Measurements from ENCODE around the gene RAB3GAP2.
"Not testable (repeated sequence)": the region's sequence is repeated elsewhere in the genome, so short reads cannot be mapped to it uniquely, and the experiment has no call there.

The RAB3GAP2 gene, protein sequence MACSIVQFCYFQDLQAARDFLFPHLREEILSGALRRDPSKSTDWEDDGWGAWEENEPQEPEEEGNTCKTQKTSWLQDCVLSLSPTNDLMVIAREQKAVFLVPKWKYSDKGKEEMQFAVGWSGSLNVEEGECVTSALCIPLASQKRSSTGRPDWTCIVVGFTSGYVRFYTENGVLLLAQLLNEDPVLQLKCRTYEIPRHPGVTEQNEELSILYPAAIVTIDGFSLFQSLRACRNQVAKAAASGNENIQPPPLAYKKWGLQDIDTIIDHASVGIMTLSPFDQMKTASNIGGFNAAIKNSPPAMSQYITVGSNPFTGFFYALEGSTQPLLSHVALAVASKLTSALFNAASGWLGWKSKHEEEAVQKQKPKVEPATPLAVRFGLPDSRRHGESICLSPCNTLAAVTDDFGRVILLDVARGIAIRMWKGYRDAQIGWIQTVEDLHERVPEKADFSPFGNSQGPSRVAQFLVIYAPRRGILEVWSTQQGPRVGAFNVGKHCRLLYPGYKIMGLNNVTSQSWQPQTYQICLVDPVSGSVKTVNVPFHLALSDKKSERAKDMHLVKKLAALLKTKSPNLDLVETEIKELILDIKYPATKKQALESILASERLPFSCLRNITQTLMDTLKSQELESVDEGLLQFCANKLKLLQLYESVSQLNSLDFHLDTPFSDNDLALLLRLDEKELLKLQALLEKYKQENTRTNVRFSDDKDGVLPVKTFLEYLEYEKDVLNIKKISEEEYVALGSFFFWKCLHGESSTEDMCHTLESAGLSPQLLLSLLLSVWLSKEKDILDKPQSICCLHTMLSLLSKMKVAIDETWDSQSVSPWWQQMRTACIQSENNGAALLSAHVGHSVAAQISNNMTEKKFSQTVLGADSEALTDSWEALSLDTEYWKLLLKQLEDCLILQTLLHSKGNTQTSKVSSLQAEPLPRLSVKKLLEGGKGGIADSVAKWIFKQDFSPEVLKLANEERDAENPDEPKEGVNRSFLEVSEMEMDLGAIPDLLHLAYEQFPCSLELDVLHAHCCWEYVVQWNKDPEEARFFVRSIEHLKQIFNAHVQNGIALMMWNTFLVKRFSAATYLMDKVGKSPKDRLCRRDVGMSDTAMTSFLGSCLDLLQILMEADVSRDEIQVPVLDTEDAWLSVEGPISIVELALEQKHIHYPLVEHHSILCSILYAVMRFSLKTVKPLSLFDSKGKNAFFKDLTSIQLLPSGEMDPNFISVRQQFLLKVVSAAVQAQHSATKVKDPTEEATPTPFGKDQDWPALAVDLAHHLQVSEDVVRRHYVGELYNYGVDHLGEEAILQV (N-terminal part only)

DNA sequence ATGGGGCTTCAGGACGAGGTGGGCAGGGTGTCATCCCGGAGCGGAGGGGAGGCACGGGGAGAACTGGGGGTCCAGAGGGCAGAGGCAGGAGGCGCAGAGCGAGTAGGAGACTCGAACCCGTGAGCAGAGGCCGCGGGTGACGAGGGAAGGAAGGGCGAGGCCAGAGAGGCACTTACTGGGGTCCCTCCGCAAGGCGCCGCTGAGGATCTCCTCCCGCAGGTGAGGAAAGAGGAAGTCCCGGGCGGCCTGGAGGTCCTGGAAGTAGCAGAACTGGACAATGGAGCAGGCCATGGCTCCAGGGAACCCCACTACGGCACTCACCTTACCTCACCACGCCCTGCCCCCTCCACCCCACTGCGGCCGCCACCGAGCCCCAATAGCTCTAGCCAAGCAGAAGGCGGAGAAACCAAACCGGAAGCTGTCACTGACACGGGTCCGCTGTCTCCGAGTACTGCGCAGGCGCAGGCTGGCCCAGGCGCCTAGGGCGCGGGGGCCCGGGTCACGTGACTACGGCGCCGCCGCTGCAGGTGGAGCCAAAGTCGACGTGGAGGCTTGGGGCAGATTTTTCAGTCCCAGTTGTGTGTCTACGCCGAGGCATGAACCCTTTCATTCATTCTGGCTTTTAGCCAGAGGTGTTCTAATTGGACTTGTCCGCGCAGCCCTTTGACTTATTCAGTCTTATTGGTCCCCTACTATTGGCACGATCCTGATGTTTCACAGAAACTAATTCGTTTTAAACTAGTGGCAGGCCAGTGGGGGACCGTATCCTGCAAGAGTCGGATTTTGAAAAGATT lies at the start of gene RAB3GAP2:
Gene RAB3GAP2 (minus strand): TSS at position 407 of the 794 bp plus-strand sequence. CDS start 116 bp downstream, at position 291.
- DNase-seq (ENCODE audit: low spot score): peak; percentile 97

GRCh38 chr1:220321758-220322157 lies 49.5 kb upstream of the RAB3GAP2 start:
- DNase-seq (ENCODE audit: low spot score): no peak

DNA sequence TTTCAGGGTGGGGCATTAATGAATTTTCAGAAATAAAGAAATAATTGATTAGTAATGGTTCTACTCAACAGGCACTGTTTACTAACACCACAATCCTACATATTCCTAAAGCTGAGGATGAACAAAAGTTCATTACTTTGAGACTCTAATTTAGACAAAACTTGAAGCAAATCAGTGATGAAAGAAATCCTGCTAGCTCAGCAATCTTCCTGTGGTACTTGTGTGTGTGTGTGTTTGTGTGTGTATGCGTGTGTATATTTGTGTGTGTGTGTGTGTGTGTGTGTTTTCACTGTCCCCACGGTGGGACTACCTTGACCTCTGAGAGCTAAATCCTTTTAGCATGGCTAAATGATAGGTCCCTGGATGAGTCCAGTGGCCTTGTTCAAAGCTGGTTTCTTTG lies 48.5 kb upstream of the RAB3GAP2 start:
- no peak for DNase-seq (ENCODE audit: low spot score)

- no peak for DNase-seq (ENCODE audit: low spot score)
These were observed 46.4 kb upstream of the RAB3GAP2 start for GRCh38 chr1:220318673-220319072.

DNA sequence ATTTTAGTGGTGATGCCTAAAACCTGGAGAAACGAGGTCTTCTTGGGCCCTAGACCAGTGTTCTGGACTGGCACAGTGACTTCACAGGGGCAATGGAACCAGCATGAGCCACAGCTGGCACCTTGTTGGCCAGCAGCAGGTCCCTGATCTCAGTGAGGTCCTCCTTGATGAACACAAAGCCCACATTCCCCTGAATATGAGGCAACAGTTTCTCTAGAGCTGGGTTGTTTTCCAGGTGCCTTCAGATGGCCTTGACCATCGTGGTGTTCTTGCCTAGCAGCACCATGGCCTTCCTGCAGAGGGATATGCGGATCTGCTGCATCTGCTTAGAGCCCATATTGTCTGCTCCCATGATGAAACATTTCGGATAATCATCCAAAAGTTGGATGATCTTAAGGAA lies 44.9 kb upstream of the RAB3GAP2 start:
- no peak for DNase-seq (ENCODE audit: low spot score)

DNA sequence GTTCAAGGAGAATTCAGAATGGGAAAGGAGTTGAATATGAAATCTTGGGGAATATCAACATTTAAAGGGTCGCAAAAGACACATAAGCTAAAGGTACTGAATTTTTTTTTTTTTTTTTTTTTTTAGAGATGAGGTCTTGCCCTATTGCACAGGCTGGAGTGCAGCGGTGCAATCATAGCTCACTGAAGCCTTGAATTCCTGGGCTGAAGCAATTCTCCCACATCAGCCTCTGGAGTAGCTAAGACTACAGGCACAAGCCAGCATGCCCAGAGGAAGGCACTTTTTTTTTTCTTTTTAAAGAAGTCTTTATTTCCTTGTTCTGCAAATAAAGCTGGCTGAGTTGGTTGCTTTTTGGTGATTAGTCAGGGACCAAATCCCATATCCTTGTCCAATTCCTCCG lies 44.1 kb upstream of the RAB3GAP2 start:
- DNase-seq (ENCODE audit: low spot score): no peak

DNA sequence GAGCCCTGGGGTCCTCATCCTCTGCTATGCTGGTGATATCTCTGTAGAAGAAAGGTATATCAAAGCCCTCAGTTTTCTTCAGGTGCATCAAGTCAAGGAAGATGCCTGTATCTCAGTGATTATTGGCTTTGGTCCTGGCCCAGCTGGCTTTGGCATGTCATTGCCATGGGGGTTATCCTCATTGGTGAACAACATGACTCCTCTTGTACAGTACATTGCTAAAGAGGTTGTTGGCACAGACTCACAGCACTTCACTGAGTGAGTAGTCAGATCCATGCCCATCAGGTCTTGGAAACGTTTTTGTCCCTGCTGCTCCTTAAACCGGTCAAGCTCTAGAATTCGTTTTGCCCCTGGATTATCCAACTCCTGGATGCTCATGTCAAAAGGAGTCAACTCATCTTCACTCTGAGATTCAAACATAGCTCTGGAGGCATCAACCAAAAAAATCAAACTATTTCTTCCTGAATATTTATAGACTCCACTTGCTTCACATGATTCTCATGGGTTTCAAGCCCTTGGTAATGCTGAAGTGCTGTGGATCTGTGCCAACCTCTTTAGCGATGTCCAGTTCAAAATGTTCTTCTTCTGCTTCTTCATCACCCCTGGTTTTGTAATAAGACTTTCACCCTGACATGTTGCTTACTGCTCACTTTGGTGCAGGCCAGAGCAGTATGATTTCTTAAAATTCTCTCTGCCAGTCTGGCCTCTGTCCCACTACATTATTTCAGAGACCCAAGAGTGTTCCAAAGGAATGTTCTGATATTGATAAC lies 43.0 kb upstream of the RAB3GAP2 start:
- no peak for DNase-seq (ENCODE audit: low spot score)

GRCh38 chr1:220313576-220313975 lies 41.3 kb upstream of the RAB3GAP2 start:
- no peak for DNase-seq (ENCODE audit: low spot score)

DNA sequence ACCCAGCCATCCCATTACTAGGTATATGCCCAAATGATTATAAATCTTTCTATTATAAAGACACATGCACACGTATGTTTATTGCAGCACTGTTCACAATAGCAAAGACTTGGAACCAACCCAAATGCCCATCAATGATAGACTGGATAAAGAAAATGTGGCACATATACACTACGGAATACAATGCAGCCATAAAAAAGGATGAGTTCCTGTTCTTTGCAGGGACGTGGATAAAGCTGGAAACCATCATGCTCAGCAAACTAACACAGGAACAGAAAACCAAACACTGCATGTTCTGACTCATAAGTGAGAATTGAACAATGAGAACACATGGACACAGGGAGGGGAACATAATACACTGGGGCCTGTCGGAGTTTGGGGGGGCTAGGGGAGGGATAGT lies 37.9 kb upstream of the RAB3GAP2 start:
- not testable (repeated sequence) for DNase-seq (ENCODE audit: low spot score)

DNA sequence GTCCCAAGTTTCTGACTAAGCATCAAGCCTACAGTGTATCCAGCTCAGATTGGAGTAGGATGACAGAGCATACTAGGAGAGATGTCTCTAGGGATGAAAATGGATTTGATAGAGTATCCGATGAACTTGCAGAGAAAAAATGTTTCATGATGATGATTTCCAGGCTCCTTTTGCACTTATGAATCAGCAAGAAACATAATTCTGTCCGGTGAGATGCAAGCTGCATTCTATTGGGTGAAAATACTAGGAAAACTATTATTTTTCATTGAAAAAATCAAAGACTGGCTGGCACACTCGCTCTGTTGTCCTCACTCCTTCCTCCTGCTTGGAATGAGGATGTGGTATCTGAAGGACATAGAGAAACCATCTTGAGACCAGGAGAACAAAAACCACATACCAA lies 35.4 kb upstream of the RAB3GAP2 start:
- no peak for DNase-seq (ENCODE audit: low spot score)

- DNase-seq (ENCODE audit: low spot score): no peak
These were observed 34.1 kb upstream of the RAB3GAP2 start for GRCh38 chr1:220306339-220306738.

DNA sequence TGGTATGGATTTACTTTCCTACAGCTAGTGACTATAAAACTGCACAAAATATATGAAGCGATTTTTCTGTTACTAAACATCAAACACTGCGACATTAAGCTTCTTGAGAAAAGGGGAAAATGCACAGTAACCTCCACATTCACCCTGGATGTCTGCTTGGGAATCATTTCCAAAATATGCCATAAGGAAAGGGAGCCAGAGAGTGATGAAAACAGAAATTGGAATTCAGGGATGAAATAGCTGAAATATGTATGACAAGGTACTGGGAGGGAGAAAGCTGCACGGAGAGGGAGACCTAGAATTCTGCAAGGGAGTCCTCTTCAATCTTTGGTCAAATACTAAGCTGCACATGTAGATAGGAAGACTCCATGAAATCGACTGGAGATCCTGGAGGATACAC lies 31.6 kb upstream of the RAB3GAP2 start:
- DNase-seq (ENCODE audit: low spot score): no peak

- no peak for DNase-seq (ENCODE audit: low spot score)
These were observed 29.4 kb upstream of the RAB3GAP2 start for GRCh38 chr1:220301630-220302029.

DNA sequence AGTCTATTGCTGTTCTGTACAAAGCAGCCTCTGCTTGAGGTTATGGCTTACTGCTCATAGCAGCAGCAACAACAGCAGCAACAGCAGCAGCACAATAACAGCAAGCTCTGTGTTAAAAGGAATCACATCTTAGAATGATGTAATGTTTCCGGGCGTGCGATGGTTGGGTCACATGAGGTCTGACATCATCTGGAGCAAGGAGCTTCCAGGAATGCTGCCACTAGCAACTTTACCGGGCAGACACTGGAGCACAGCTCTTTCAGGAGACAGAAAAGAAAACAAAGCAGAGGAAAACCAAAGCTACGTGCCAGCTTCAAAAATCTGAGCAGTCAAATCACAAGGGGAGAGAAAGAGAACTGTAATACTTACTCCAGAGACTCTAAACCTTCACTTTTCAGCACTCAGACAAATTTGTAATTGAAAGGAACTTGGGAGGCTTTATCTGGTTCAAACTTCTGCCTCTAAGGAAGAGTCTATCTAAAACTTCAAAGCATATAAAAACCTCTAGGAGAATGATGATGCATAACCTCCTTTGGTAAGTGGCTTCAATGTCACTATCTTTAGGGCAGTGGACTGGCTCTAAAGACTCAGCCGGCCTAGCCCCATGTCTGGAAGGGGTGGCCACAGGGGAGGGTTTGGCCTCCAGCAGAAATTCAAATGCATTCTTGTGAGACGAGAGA lies 28.3 kb upstream of the RAB3GAP2 start:
- no peak for DNase-seq (ENCODE audit: low spot score)

GRCh38 chr1:220299337-220299736 lies 27.1 kb upstream of the RAB3GAP2 start:
- DNase-seq (ENCODE audit: low spot score): no peak

DNA sequence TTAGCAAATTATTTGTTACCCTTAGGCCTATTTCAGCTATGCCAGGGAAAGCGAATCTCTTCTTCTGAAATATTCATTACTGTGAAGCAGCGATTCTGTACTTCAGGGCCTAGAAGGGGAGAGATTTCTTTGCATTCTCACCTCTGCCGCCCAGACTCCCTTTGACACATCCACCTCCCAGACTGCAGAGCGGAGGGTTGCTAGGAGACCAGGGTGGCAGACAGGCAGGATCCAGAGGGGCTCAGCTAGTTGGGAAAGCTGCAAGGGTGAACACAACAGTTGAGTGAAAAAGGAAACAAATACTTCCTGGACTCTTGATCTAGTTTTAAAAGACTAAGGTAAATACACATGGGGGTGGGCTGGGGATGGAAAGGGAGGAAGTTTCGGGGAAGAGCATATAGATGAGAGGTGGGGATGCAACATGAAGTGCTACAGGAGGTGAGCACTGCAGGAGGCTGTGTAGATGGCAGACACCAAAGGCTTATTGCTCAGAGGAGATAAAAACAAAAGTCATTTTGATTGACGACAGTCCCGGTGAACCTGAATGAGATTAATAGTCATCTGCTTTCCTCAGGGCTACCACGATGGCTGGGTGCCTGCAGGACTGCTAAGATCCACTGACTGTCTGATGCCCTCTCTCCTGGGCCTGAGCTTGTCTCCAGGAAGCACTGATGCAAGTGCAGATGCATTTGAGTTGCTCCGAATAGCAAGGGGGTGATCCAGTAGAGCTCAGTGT lies 26.4 kb upstream of the RAB3GAP2 start:
- no peak for DNase-seq (ENCODE audit: low spot score)

DNA sequence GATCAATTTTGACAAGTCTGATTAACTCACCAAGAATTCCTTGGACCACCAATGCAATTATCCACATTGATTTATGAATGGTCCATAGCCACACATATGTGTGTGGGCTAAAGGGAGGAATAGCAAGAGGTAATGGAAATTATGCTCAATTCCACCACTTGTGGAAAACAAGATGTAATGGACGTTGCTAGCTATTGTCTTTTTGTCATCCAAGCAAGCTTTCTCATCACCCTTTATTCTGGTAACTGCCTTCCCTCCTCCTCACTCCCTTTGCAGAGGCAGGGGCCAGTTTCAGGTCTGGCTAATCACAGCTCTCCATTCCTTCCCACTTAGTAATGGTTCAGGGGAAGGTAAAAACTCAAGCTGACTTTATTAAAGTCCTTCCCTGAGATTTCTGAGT lies 24.7 kb upstream of the RAB3GAP2 start:
- DNase-seq (ENCODE audit: low spot score): no peak

GRCh38 chr1:220294846-220295301 lies 22.6 kb upstream of the RAB3GAP2 start:
- DNase-seq (ENCODE audit: low spot score): no peak

DNA sequence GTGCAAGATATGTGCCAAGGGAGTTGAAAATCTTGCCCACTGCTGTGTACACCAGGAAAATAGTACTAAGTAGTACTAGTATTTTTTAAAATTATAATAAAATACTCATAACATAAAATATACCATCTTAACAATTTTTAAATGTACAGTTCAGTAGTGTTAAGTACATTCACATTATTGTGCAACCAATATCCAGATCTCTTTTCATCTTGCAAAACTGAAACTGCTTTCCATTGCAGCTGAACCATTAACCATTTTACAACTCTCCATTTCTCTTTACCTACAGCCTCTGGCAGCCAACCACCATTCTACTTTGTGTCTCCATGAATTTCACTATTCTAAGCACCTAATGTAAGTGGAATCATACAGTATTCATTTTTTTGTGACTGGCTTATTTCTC lies 19.3 kb upstream of the RAB3GAP2 start:
- DNase-seq (ENCODE audit: low spot score): no peak

All from CD4-positive, alpha-beta T cell treated with Interleukin-2 at 100 ng/mL for 4 hours (primary cell).